GM18870 (cell line): ENCODE results near the gene WSCD2.

ENCODE experiments used
- ATAC-seq: cut with Tn5 transposase; IDR thresholded peaks from one replicate; pipeline ENCODE4 v1.9.1; 2021; ENCODE audit warnings: moderate library complexity; ENCODE audit not compliant: unreplicated experiment

The WSCD2 gene

DNA sequence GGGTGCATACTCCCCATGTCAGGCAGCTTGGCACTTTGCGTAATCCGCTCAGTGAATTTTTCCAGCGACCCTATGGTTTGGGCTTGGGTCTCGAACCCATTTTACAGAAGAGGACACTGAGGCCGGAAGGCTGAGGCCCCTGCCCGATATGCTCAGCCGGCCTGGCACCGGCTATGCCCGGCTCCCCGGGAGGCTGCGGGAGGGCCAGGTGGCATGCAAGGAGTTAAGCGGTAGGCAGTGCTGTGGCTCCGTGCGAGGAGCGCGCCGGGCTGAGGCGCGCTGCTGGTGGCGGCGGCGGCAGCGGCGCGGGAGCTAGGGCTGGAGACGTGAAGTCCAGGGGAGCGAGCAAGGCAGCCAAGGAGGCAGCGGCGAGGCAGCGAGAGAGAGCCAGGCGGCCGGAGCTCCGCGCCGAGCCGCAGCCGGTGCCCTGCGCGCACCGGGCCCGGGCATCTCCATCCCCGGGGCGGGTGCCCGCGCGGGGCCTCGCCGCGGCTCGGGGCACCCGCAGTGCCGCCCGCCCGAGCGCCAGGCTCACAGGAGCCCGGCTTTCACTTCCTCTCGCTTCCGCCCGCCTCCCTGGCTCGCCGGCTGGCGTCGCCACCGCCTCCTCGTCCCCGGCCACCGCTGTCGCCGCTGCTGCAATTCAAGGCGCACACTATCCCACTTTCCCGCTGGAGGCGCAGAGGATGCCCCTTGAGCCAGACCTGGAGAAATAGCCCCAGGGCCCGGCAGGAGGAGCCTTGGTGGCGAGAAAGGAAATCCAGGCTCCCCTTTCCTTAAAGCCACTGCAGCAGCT, at the start of gene WSCD2:
WSCD2 (plus strand) TSS at position 272 of the 796 bp plus-strand sequence. CDS start 66,545 bp downstream, outside the sequence.
- no peak for ATAC-seq

GRCh38 chr12:108079721-108080120, 49.4 kb upstream of the WSCD2 start:
- no peak for ATAC-seq

DNA sequence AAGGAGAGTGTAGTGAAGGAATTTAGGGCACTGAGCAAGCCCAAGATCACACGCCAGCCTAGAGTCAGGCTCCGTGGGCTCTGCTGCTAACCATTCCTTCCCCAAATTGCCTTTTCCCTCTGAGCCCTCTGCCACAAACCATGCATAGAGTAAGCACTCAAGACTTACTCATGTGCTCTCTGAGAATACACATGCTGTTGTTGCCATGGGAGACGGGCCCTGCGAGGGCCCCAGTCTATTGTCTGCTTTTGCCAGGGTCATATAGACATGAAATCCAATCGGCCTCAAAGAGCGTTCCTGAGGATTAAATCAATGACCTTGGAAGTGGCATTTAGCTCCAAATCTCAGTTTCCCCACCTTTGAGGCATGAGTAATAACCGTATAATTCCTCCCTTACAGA, 48.7 kb upstream of the WSCD2 start:
- ATAC-seq = no peak

GRCh38 chr12:108082485-108082884, 46.6 kb upstream of the WSCD2 start:
- no peak for ATAC-seq

- no peak for ATAC-seq
Observed at GRCh38 chr12:108087900-108088299, 41.2 kb upstream of the WSCD2 start.

- ATAC-seq = no peak
Observed at GRCh38 chr12:108090107-108090899, 38.8 kb upstream of the WSCD2 start.

DNA sequence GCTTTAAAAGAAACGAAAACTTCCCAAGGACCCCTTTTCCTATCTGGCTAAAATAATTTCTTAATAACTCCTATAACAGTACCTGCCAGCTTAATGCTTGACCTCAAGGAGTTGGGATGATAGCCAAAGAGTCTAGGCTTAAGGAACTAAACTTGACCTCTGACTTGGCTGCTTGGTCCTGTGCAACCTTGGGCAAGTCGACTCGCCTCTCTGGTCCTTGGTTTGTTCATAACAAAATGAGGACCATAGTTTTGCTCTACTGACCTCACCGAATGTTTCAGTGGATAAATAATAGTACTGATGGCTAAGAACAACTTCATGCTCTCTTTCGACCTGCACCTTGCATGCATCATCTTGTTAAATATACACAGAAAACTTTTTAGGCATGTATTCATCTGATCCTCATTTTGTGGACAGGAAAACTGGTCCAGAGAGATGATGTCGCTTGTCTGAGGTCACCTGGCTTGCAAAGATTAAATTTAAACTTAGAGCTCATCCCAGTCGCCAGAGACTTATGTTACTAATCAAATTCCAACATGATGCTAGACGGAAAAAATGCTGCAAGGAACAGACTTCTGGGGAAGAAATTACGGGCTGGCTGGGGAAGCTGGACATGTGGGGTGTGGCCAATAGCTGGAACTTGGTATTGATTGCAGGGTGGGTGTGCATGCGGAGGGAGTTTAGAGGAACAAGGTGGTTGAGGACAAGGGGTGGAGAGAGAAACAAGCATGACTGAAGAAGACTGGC, 38.0 kb upstream of the WSCD2 start:
- ATAC-seq = no peak

GRCh38 chr12:108091679-108092051, 37.4 kb upstream of the WSCD2 start:
- ATAC-seq = no peak

- ATAC-seq = no peak
Observed at GRCh38 chr12:108093209-108093608, 35.9 kb upstream of the WSCD2 start.

GRCh38 chr12:108094056-108094649, 34.9 kb upstream of the WSCD2 start:
- no peak for ATAC-seq

- no peak for ATAC-seq
Observed at GRCh38 chr12:108097160-108097911, 31.8 kb upstream of the WSCD2 start.

DNA sequence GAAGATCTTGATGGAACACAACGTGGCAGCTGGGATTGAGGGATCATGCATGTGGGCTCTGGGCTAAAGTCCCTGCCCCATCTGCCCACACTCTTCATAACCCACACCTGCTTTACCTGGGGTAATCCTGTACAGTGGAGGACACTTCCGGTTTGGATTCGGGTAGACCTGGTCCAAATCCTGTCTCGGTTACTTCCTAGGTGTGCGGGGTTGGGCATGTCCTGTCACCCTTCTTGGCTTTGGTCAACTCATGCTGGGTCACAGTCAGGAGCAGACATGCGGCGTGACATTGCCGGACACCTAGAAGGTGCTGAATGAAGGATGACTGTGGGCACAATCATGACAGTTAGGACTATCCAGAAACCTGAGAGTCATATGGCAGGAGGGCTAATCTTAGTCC, 30.7 kb upstream of the WSCD2 start:
- no peak for ATAC-seq

- no peak for ATAC-seq
Observed at GRCh38 chr12:108099073-108099472, 30.0 kb upstream of the WSCD2 start.

- no peak for ATAC-seq
Observed at GRCh38 chr12:108099778-108100489, 29.2 kb upstream of the WSCD2 start.

DNA sequence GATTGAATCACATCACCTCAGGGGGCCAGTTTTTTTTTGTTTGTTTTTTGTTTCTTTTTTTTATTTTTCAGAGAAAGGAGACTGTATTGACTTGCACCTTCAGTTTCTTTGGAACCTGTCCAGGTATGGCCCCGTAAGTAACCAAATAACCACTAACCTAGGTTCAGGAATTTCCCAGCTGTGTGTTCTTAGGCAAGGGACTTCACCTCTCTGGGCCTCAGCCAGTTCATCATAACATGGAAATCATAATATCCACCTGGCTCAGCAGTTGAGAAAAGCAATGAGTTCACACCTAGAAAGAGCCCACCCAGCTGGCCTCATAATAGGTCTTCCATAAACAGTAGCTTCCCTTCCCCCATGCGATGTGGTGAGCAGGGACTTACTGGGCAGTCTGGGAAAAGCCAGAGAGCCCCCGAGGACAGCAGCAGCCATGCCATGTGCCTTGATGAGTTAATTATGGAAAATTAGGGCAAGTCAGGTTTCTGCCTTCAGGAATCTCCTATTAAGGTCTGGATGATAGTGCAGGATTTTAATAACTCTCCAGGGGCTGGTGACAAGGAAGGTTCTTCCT, 27.4 kb upstream of the WSCD2 start:
- ATAC-seq = no peak

GRCh38 chr12:108102363-108102762, 26.7 kb upstream of the WSCD2 start:
- ATAC-seq = no peak

DNA sequence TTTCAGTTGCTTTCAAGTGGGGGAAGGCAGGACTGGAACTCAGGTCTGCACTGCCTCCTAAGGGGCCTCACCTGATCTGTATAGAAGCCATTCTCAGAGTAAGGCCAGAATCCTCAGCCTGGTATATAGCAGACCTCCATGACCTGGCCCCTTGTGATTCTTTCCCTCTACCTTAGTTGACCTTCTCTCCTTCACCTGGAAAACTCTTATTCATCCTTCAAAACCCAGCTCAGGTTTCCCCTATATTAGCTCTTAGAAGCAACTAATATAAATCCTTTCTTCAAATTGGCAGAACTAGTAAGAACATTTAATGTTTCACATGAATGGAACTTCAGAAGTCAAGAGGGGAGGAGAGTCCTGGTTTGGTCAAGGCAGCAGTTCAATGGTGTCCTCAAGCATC, 26.0 kb upstream of the WSCD2 start:
- no peak for ATAC-seq

- ATAC-seq = no peak
Observed at GRCh38 chr12:108103517-108103916, 25.6 kb upstream of the WSCD2 start.

GRCh38 chr12:108104657-108105056, 24.4 kb upstream of the WSCD2 start:
- no peak for ATAC-seq
